ENCODE measurements around the gene BLOC1S2.
"Not testable (repeated sequence)": the region's sequence is repeated elsewhere in the genome, so short reads cannot be mapped to it uniquely, and the experiment has no call there.

Gene BLOC1S2

DNA sequence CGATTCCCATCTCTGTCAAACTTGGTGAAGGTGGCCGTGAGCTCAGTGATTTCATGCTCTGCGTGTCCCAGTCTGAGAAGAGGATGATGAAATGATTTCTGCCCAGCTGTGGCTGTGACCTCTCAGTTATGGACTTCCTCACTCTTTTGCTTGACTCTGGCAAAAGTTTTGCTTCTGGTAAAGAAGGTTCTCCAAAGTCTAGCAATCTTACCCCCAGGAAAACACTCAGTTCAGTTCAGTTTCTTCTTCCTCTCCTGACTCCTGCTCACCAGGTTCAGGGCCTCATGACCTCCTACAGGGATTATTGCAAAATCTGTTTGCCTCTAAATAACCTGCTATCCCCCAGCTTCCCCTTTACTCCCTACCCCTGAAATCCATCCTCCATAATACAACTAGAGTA, 4.9 kb upstream of the BLOC1S2 start:
- DNase-seq (ENCODE audit: low spot score) (no peak), FAIRE-seq (no peak)

DNA sequence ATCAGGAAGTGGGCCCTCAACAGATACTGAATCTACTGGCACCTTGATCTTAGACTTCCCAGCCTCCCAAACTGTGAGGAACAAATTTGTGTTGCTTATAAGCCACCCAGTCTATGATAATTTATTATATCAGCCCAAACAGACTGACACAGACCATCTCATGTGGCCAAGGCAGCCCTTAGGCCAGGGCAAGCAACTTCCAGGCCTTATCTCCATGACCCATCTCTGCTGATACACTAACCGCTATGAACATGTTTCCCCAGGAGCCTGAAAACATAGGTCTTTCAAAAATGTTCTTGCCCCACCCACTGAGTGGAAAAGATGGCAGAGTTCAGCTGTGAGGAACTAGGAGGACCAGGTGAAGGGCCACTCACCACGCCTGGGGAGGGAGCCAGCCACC, 3.2 kb upstream of the BLOC1S2 start:
- no peak for DNase-seq (ENCODE audit: low spot score)
- FAIRE-seq = no peak

DNA sequence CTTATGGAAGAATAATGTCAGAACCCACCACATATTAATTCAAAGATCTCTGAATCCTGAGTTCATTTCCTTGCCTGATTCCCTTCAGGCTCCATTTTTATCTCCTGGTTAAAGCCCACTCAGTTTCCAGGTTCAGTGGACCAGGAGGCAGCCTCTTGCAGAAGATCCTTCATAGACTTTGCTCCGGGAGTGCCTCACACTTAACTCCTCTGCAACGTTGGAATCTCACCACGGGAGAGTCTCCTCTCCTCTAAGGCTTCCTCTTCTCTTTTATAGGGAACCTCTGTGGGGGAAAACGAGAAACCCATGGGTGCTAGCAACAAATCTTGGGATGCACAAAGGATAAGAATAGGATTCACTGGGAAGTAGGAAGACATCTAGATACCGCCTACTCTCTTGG, 1.7 kb upstream of the BLOC1S2 start:
- no peak for DNase-seq (ENCODE audit: low spot score)
- FAIRE-seq = no peak

DNA sequence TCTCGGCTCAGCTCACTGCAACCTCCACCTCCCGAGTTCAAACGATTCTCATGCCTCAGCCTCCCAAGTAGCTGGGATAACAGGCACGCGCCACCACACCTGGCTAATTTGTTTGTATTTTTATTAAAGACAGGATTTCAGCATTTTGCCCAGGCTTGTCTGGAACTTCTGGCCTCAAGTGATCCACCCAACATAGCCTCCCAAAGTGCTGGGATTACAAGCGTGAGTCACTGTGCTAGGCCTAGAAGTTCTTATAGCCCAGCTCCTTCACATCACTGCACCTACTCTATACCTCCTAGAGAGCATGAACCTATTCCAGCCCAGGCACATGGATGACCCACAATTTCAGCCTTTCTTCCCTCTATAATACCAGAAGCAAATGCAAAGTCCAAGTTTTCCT, 1.3 kb upstream of the BLOC1S2 start:
- FAIRE-seq (no peak), DNase-seq (ENCODE audit: low spot score) (no peak)

DNA sequence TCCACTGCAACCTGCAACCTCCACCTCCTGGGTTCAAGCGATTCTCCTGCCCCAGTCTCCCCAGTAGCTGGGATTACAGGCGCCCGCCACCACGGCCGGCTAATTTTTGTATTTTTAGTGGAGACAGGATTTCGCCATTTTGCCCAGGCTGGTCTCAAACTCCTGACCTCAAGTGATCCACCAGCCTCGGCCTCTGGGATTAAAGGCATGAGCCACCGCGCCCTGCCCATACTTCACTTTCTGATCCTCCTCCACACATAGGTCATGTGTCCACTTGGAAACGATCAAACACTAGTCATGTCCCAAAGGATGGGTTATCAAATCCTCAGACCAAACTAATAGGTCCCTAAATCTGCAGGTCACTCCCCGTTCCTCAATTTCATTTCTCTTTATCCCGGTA, 1.2 kb downstream of the BLOC1S2 start:
- not testable (repeated sequence) for FAIRE-seq; DNase-seq (ENCODE audit: low spot score)

DNA sequence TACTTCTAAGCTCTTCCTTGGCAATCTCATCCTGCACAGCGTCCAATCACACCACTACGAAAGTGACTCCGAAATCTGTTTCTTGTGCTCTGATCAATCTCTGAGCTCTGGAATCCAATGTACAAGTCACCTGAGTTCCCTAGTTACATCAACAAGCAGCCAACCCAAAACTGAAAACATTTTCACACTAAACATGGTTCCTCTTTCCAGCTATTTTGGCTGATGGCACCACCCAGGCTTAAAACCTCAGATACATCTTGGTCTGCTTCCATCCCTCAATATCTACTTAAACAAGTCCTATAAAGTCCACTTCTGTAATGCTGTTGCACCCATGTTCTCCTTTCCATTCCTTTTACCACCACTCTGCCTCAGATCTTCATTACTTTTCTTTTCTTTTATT, 3.6 kb downstream of the BLOC1S2 start:
- FAIRE-seq (no peak), DNase-seq (ENCODE audit: low spot score) (no peak)

DNA sequence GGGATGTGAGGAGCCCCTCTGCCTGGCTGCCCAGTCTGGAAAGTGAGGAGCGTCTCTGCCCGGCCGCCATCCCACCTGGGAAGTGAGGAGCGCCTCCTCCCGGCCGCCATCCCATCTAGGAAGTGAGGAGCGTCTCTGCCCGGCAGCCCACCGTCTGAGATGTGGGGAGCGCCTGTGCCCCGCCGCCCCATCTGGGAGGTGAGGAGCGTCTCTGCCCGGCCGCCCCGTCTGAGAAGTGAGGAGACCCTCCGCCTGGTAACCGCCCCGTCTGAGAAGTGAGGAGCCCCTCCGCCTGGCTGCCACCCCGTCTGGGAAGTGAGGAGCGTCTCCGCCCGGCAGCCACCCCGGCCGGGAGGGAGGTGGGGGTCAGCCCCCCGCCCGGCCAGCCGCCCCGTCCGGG, 9.5 kb downstream of the BLOC1S2 start:
- FAIRE-seq; DNase-seq (ENCODE audit: low spot score): not testable (repeated sequence)

DNA sequence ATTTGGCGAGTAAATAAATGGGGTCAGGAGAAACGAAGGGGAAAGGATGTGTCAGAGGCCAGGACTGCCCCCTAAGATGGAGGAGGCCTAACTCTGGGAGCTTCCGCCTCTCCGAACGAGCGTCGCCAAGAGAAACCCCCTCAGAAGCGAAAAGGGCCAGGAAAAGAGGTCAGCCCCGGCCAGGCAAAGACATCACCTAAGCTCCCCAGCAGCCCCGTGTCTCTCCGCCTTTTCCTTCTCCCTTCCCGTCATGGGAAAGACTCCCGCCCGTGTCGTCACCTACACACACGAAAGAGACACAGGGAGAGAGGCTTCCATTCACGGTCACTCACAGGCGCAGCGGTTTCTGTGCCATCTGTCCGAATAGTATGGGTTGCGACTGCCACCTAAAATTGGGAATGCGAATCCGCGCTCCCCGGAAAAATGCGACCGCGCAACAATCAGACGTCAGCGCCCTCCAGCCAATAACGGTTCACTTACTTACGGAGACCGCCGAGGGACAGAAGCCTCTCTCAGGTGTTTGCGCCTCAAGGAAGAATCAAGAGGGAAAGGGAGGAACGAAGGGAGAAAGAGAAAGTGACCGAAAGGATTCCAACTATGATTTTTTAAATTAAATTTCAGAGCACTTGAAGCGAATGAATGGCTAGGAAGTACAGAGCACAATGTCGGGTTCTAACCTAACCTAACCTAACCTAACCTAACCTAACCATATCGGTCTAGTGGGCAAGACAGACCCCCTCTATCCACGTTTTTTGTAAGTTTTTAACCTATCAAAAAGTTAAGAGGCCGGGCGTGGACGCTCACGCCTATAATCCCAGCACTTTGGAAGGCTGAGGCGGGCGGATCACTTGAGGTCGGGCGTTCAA, 19.0 kb downstream of the BLOC1S2 start, which contains the start of gene CWF19L1:
Gene CWF19L1 (minus strand): TSS at position 400 of the 866 bp plus-strand sequence. CDS start 45 bp downstream, at position 355.
- DNase-seq (ENCODE audit: low spot score) (peak; percentile 92), FAIRE-seq (peak; percentile 40)

DNA sequence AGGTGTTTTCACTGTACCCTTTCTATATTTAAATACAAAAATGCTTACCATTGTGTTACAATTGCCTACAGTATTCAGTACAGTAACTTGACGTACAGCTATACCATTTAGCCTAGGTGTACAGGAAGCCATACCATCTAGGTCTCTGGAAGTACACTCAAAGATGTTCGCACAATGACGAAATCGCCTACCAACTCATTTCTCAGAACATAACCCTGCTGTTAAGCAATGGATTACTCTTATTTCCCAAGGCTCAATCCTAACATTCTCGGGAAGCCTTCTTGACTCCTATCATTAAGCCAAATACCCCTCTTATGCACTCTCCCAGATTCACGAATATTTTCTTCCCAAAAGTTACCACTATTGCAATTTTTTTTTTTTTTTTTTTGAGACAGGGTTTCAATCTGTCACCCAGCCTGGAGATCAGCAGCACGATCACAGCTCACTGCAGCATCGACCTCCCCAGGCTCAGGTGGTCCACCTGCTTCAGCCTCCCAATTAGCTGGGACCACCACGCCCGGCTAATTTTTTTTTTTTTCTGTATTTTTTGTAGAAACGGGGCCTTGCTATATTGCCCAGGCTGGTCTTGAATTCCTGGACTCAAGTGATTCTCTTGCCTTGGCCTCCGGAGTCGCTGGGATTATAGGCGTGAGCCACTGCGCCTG, 20.5 kb downstream of the BLOC1S2 start:
- FAIRE-seq = no peak
- no peak for DNase-seq (ENCODE audit: low spot score)

DNA sequence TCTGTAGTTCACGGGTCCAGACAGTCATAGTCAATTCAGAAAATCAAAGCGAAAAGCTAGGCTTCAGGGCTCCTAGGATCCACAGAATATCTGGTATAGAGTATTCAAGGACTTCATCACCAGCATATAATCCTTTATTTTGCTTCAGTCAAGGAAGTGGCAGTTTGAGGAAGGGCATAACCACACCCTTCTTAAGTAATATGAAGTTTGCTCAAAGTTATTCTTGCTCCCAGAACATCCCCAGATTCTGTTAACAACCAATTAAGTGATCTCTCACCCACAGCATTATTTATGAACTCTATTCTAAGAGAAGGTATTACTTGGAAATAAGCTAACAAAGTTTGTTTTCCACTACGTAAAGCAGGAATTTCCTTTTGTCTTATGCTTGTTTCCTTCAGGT, 32.3 kb downstream of the BLOC1S2 start:
- FAIRE-seq = no peak
- DNase-seq (ENCODE audit: low spot score) = no peak

DNA sequence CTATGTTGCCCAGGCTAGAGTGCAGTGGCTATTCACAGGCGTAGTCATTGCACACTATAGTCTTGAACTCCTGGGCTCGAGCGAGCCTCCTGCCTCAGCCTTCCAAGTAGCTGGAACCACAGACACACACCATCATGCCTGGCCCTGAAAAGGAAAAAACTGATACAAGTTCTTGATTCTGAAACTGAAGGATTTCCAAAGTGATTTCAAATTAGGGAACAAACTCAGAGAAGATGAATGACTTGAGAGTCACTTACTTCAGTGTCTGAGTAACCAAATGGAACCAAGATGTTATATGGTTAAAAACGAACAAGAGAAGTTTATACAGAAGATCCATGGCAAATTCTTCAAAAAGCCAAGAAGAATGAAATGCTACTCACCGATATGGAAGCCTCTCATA, 33.4 kb downstream of the BLOC1S2 start:
- DNase-seq (ENCODE audit: low spot score) = no peak
- FAIRE-seq = no peak

DNA sequence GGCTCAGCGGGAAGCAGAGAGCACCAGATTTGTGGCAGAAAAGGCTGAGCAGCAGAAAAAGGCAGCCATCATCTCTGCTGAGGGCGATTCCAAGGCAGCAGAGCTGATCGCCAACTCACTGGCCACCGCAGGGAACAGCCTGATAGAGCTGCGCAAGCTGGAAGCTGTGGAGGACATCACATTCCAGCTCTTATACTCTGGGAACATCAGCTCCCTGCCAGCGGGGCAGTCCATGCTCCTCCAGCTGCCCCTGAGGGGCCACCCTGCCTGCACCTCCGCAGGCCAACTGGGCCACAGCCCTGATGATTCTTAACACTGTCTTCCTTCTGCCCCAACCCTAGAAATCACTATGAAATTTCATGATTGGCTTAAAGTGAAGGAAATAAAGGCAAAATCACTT, 37.7 kb downstream of the BLOC1S2 start:
- DNase-seq (ENCODE audit: low spot score) (no peak), FAIRE-seq (no peak)

DNA sequence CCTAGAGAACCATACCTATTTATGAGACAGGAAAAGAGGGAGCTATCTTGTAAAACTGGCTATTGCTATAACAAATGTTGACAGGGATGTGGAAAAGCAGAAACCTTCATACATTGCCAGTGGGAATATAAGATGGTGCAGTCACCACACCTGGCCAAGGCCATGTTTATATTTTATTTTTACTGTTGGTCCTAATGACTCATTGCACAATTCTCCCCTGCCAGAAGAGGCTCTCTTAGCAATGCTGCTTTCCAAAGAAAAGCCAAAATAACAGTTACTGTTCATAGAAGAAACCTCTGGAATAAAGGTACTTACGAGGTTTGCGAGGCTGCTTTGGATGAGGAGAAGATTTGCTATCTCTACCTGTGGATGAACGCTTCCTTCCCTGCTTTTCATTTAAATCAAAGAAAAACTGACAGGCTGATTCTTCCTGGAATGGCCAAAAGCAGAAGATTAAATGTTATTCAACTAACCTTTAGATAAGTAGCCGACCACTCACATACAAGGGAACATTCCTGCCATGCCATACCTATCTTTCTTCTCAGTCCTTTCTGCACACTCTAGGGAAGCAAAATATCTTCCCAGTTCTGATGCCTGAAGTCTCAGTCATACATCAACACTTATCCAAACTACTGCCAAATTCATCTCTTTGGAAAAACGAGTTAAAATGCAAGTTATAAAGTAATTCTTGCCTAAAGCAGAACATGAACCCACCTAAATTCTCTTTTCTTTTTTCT, 40.8 kb downstream of the BLOC1S2 start:
- FAIRE-seq (no peak), DNase-seq (ENCODE audit: low spot score) (no peak)

DNA sequence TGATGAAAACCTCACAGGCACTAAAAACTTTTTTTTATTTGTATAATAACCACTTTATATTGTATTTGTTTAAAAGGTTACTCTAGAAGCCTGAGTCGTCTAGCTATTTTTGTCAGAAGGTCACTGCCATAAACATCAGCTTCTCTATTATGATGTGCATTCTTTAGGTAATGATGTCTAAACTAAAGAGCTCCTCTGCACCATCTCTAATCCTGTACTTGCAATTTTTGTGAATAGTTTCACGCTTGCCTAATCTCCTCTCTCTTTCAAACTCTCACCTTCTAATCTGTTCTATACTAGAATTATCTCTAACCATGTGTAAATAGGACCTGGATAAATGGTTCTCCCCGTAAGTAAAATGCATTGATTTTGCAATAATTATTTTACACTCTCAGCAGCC, 46.6 kb downstream of the BLOC1S2 start:
- no peak for DNase-seq (ENCODE audit: low spot score)
- no peak for FAIRE-seq

DNA sequence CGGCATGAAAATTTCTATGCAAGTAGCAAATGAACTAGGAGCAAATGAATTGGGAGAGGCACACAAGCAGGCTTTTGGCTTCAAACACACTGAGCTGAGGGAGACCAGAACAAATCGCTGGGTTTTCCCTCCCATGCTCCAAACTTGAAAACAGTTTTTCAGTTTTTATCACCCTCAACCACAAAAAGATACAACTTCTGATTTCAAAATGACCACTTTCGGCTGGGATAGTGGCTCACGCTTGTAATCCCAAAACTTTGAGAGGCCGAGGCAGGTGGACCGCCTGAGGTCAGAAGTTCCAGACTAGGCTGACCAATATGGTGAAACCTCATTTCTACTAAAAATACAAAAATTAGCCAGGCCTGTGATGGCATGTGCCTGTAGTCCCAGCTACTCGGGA, 48.1 kb downstream of the BLOC1S2 start:
- no peak for DNase-seq (ENCODE audit: low spot score)
- FAIRE-seq = no peak

DNA sequence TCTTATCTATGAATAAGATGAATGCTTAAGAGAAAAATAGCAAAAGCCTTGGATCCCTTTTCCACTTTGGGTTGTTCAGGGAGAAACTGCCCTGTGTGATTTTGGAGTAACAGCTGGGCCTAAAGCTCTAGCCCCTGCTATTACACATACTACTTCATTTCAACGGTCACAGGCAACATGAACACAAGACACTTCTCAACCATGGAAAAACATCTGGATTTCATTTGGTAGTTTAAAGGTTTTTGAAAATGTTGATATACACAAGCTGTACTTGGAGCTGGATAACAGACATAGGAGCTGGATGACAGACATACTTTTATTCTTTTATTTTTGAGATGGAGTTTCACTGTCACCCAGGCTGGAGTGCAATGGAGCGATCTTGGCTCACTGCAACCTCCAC, 54.4 kb downstream of the BLOC1S2 start:
- DNase-seq (ENCODE audit: low spot score) (no peak), FAIRE-seq (no peak)

DNA sequence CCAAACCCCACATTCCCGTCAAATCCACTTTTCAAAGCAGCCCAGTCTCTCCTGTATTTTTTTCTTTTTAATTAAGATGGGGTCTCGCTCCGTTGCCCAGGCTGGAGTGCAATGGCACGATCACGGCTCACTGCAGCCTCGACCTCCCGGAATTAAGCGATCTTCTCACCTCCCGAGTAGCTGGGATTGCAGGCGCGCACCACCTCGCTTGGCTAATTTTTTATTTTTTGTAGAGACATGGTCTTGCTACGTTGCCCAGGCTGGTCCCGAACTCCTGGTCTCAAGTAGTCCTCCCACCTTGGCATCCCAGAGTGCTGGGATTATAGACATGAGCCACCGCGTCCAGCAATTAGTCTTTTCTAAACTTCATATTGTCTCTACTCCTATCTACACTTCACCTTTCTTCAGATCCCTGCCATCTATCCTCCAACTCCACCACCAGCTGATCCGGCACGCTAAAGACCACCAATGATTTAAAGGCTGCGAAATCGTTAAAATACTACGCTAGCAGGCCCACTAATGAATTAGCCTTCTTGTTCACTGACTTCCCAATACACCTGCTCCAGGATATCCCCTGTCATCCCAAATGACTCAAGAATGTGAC, 56.6 kb downstream of the BLOC1S2 start:
- FAIRE-seq = no peak
- DNase-seq (ENCODE audit: low spot score) = no peak

DNA sequence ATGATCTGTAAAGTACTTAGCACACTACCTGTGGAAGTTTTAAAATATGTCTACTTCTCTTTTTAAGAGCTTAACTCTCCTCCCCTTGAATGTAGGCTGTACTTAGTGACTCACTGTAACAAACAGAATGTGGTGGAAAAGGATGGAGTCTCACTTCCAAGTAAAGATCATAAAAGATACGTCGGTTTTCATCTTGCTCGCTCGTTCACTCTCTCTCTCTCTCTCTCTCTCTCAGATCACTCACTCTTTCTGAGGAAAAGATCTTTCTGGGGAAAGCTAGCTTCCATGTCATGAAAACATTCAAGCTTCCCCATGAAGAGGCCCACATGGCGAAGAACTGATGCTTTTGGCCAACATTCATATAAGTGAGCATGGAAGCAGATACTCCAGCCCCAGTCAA, 62.6 kb downstream of the BLOC1S2 start:
- DNase-seq (ENCODE audit: low spot score) (no peak), FAIRE-seq (no peak)

All from urothelium cell line (cell line).